Activated T-helper 17 cell treated with anti-CD3 and anti-CD28 coated beads, Interleukin-2, amount 50 U/mL, for 72 hours (primary cell): ENCODE results near the gene UBL4B. TPM values are rescaled to one million over a fixed set of nuclear protein-coding genes. Genes with fewer than 3 reads are reported as not detected.
A peak's percentile ranks its signal among the peaks of the same experiment; 100 is the strongest.

Experiments
- ATAC-seq: fragments of 150-1000 bp; cut with Tn5 transposase; replicated peaks from 2 replicates; pipeline ENCODE4 v1.10.0; 2021; ENCODE audit warnings: mild to moderate bottlenecking, moderate library complexity
- H3K27ac Mint-ChIP-seq: one replicate; pipeline ENCODE4 v1.8.0; 2022; ENCODE audit warnings: mixed read lengths
- H3K27me3 Mint-ChIP-seq: one replicate; pipeline ENCODE4 v1.8.0; 2022; ENCODE audit warnings: mixed read lengths
- H3K36me3 Mint-ChIP-seq: one replicate; pipeline ENCODE4 v1.8.0; 2022; ENCODE audit warnings: low read depth, mild to moderate bottlenecking, mixed read lengths
- H3K4me1 Mint-ChIP-seq: one replicate; pipeline ENCODE4 v1.8.0; 2022; ENCODE audit warnings: mixed read lengths
- H3K4me3 Mint-ChIP-seq: one replicate; pipeline ENCODE4 v1.8.0; 2022; ENCODE audit warnings: mild to moderate bottlenecking, mixed read lengths
- H3K9me3 Mint-ChIP-seq: one replicate; pipeline ENCODE4 v1.8.0; 2022; ENCODE audit warnings: mixed read lengths
- total RNA-seq, 2 donors: library from RNA; stranded (reverse); gene quantifications; one replicate each; pipeline ENCODE4 v1.2.3, GENCODE V29; 2022

Gene UBL4B
- total RNA-seq = not detected

- Mint-ChIP-seq H3K9me3 (no peaks in the 10 kb centered on the region), H3K27ac (no peak within 1 kb of the TSS), H3K36me3 (no peaks in the 10 kb centered on the region), H3K4me1 (no peaks in the 10 kb centered on the region), H3K27me3 (peaks cover 26% of the 10 kb centered on the region), H3K4me3 (no peak within 1 kb of the TSS)
- no peak for ATAC-seq
Measured at GRCh38 chr1:110112143-110112542, at the start of gene UBL4B. UBL4B (plus strand) TSS chr1:110112443; CDS start chr1:110112535, 92 bp downstream.

- Mint-ChIP-seq H3K9me3 (no peaks in the 10 kb centered on the region), H3K27me3 (peaks cover 11% of the 10 kb centered on the region), H3K4me1 (peaks cover 4% of the 10 kb centered on the region), H3K36me3 (peaks cover 23% of the 10 kb centered on the region), H3K27ac (no peak overlapping the region), H3K4me3 (no peak overlapping the region)
- no peak for ATAC-seq
Measured at GRCh38 chr1:110062612-110063011, 49.6 kb upstream of the UBL4B start.

- peaks cover 17% of the 10 kb centered on the region for H3K27me3 Mint-ChIP-seq
- no peak overlapping the region for H3K4me3 Mint-ChIP-seq
- peaks cover 20% of the 10 kb centered on the region for H3K36me3 Mint-ChIP-seq
- no peaks in the 10 kb centered on the region for H3K9me3 Mint-ChIP-seq
- H3K4me1 Mint-ChIP-seq = peaks cover 10% of the 10 kb centered on the region
- no peak for ATAC-seq
- H3K27ac Mint-ChIP-seq = no peak overlapping the region
Measured at GRCh38 chr1:110063781-110064180, 48.5 kb upstream of the UBL4B start.

GRCh38 chr1:110064576-110065337 lies 47.5 kb upstream of the UBL4B start:
- Mint-ChIP-seq H3K4me3 (no peak overlapping the region), H3K4me1 (peaks cover 10% of the 10 kb centered on the region)

GRCh38 chr1:110065841-110066240 lies 46.4 kb upstream of the UBL4B start:
- Mint-ChIP-seq H3K4me1 (peaks cover 6% of the 10 kb centered on the region), H3K9me3 (no peaks in the 10 kb centered on the region)

More at GRCh38 chr1:110064576-110065337, 47.5 kb upstream of the UBL4B start:
- Mint-ChIP-seq H3K27ac (no peak overlapping the region), H3K9me3 (no peaks in the 10 kb centered on the region), H3K36me3 (peaks cover 14% of the 10 kb centered on the region), H3K27me3 (peaks cover 17% of the 10 kb centered on the region)
- no peak for ATAC-seq

GRCh38 chr1:110067479-110067892 lies 44.8 kb upstream of the UBL4B start:
- H3K27me3 Mint-ChIP-seq = peaks cover 30% of the 10 kb centered on the region
- ATAC-seq = no peak
- peak overlapping the region; percentile 34 for H3K4me3 Mint-ChIP-seq

More at GRCh38 chr1:110065841-110066240, 46.4 kb upstream of the UBL4B start:
- Mint-ChIP-seq H3K27ac (no peak overlapping the region), H3K36me3 (peaks cover 7% of the 10 kb centered on the region), H3K4me3 (no peak overlapping the region), H3K27me3 (peaks cover 18% of the 10 kb centered on the region)
- no peak for ATAC-seq

GRCh38 chr1:110067893-110068645 lies 44.2 kb upstream of the UBL4B start:
- Mint-ChIP-seq H3K27me3 (peaks cover 35% of the 10 kb centered on the region), H3K4me3 (peak overlapping the region; percentile 43), H3K36me3 (peaks cover 7% of the 10 kb centered on the region), H3K4me1 (peaks cover 6% of the 10 kb centered on the region), H3K9me3 (no peaks in the 10 kb centered on the region), H3K27ac (no peak overlapping the region)
- ATAC-seq = no peak

More at GRCh38 chr1:110067479-110067892, 44.8 kb upstream of the UBL4B start:
- Mint-ChIP-seq H3K4me1 (peaks cover 6% of the 10 kb centered on the region), H3K9me3 (no peaks in the 10 kb centered on the region), H3K27ac (no peak overlapping the region), H3K36me3 (peaks cover 7% of the 10 kb centered on the region)

GRCh38 chr1:110068646-110069403 lies 43.4 kb upstream of the UBL4B start:
- peak; percentile 18 for ATAC-seq
- H3K4me1 Mint-ChIP-seq = peaks cover 6% of the 10 kb centered on the region
- peaks cover 35% of the 10 kb centered on the region for H3K27me3 Mint-ChIP-seq
- peaks cover 7% of the 10 kb centered on the region for H3K36me3 Mint-ChIP-seq
- peak overlapping the region; percentile 43 for H3K4me3 Mint-ChIP-seq
- no peaks in the 10 kb centered on the region for H3K9me3 Mint-ChIP-seq
- H3K27ac Mint-ChIP-seq = no peak overlapping the region

- peaks cover 35% of the 10 kb centered on the region for H3K27me3 Mint-ChIP-seq
- H3K36me3 Mint-ChIP-seq = peaks cover 7% of the 10 kb centered on the region
- H3K27ac Mint-ChIP-seq = no peak overlapping the region
- H3K4me1 Mint-ChIP-seq = peaks cover 6% of the 10 kb centered on the region
- peak; percentile 24 for ATAC-seq
- peak overlapping the region; percentile 38 for H3K4me3 Mint-ChIP-seq
- H3K9me3 Mint-ChIP-seq = no peaks in the 10 kb centered on the region
Measured at GRCh38 chr1:110069404-110070281, 42.6 kb upstream of the UBL4B start.

- H3K4me3 Mint-ChIP-seq = peak overlapping the region; percentile 38
- H3K4me1 Mint-ChIP-seq = peaks cover 6% of the 10 kb centered on the region
- no peaks in the 10 kb centered on the region for H3K9me3 Mint-ChIP-seq
- ATAC-seq = peak; percentile 14
- H3K36me3 Mint-ChIP-seq = peaks cover 7% of the 10 kb centered on the region
- no peak overlapping the region for H3K27ac Mint-ChIP-seq
- H3K27me3 Mint-ChIP-seq = peaks cover 35% of the 10 kb centered on the region
Measured at GRCh38 chr1:110070282-110070669, 42.0 kb upstream of the UBL4B start.

GRCh38 chr1:110070671-110071242 lies 41.5 kb upstream of the UBL4B start, which contains the start of gene ALX3:
ALX3 (minus strand) TSS chr1:110070672; CDS start chr1:110070612, 60 bp downstream.
- Mint-ChIP-seq H3K27me3 (peaks cover 35% of the 10 kb centered on the region), H3K4me1 (peaks cover 6% of the 10 kb centered on the region), H3K9me3 (no peaks in the 10 kb centered on the region), H3K4me3 (peak within 1 kb of the TSS; percentile 38), H3K27ac (no peak within 1 kb of the TSS), H3K36me3 (peaks cover 7% of the 10 kb centered on the region)
- no peak for ATAC-seq

GRCh38 chr1:110074166-110074565 lies 38.1 kb upstream of the UBL4B start:
- Mint-ChIP-seq H3K4me1 (no peaks in the 10 kb centered on the region), H3K4me3 (no peak overlapping the region), H3K36me3 (no peaks in the 10 kb centered on the region), H3K9me3 (no peaks in the 10 kb centered on the region), H3K27ac (no peak overlapping the region), H3K27me3 (peaks cover 23% of the 10 kb centered on the region)
- no peak for ATAC-seq

GRCh38 chr1:110076789-110077500 lies 35.3 kb upstream of the UBL4B start:
- H3K27me3 Mint-ChIP-seq = peaks cover 18% of the 10 kb centered on the region
- no peak for ATAC-seq
- no peaks in the 10 kb centered on the region for H3K36me3 Mint-ChIP-seq
- no peaks in the 10 kb centered on the region for H3K4me1 Mint-ChIP-seq
- no peak overlapping the region for H3K4me3 Mint-ChIP-seq
- H3K9me3 Mint-ChIP-seq = no peaks in the 10 kb centered on the region
- no peak overlapping the region for H3K27ac Mint-ChIP-seq
